Measurements from ENCODE around the gene KRCC1. TPM values are rescaled to one million over a fixed set of nuclear protein-coding genes. Genes with fewer than 3 reads are reported as not detected.

KRCC1 gene
- total RNA-seq, 4 donors from 2014 or later, result 20.0 to 29.5 (median 27.2) TPM

- intact Hi-C loops (cut with DNase I; ENCODE audit: low total_unique reads) (loop anchor here (2.0 kb wide), 1 partner anchor 37 kb away; the partner anchor contains the start of gene RNU2-63P), in situ Hi-C loops (cut with MboI; ENCODE audit: low sequenced_read_pairs in 4 of 4) (loop anchor here in 2 of 4 donors (10.0 to 25.0 kb wide), 2 partner anchors 608 to 1609 kb away; partner anchors contain the start of gene KDM3A (in 1 of the 2))
- H3K27ac ChIP-seq, result peak overlapping the region; percentile 96 to 99 (median 98)
- no peak for ATAC-seq
- H3K27me3 ChIP-seq, result no peaks in the 10 kb centered on the region
- no peak for DNase-seq
- H3K4me3 ChIP-seq, result peak overlapping the region; percentile 72 to 97 (median 91)
- H3K4me1 ChIP-seq, result peaks cover 33 to 37% of the 10 kb centered on the region in 2 donors
- TF ChIP-seq CTCF (IDR thresholded peaks at IDR 0.05 in 4 of 5, conservative IDR thresholded peaks at IDR 0.05 in 1 of 5) (no peak), POLR2A (IDR thresholded peaks at IDR 0.05) (no peak)
- H3K36me3 ChIP-seq, result no peaks in the 10 kb centered on the region
- H3K9me3 ChIP-seq, result no peaks in the 10 kb centered on the region
Measured at GRCh38 chr2:88053934-88054781, 1.4 kb downstream of the KRCC1 start.

- H3K4me1 ChIP-seq, result peaks cover 33 to 37% of the 10 kb centered on the region in 2 donors
- H3K9me3 ChIP-seq, result no peaks in the 10 kb centered on the region
- intact Hi-C loops (cut with DNase I; ENCODE audit: low total_unique reads) (no loop called here), in situ Hi-C loops (cut with MboI; ENCODE audit: low sequenced_read_pairs in 4 of 4) (loop anchor here in 2 of 4 donors (10.0 to 25.0 kb wide), 2 partner anchors 609 to 1608 kb away; partner anchors contain the start of gene KDM3A (in 1 of the 2))
- peak overlapping the region; percentile 96 to 99 (median 98) for H3K27ac ChIP-seq
- TF ChIP-seq POLR2A (IDR thresholded peaks at IDR 0.05) (peak in 1 of 2 donors; percentile 20), CTCF (IDR thresholded peaks at IDR 0.05 in 4 of 5, conservative IDR thresholded peaks at IDR 0.05 in 1 of 5) (no peak)
- peak overlapping the region in 1 of 4 donors; percentile 23 for H3K4me3 ChIP-seq
- DNase-seq, result no peak
- no peaks in the 10 kb centered on the region for H3K27me3 ChIP-seq
- ATAC-seq, result no peak
- no peaks in the 10 kb centered on the region for H3K36me3 ChIP-seq
Measured at GRCh38 chr2:88053296-88053695, 2.3 kb downstream of the KRCC1 start.

GRCh38 chr2:88051792-88052191 is 3.8 kb downstream of the KRCC1 start:
- H3K27ac ChIP-seq, result peak overlapping the region in 1 of 4 donors; percentile 5

GRCh38 chr2:88049622-88050021 is 6.0 kb downstream of the KRCC1 start:
- intact Hi-C loops (cut with DNase I; ENCODE audit: low total_unique reads), result no loop called here
- TF ChIP-seq POLR2A (IDR thresholded peaks at IDR 0.05), result no peak
- TF ChIP-seq CTCF (IDR thresholded peaks at IDR 0.05 in 4 of 5, conservative IDR thresholded peaks at IDR 0.05 in 1 of 5), result no peak
- peaks cover 27 to 31% of the 10 kb centered on the region in 2 donors for H3K4me1 ChIP-seq
- ATAC-seq (no peak), DNase-seq (no peak)
- no peaks in the 10 kb centered on the region for H3K9me3 ChIP-seq
- H3K4me3 ChIP-seq, result no peak overlapping the region
- in situ Hi-C loops (cut with MboI; ENCODE audit: low sequenced_read_pairs in 4 of 4), result loop anchor here in 2 of 4 donors (10.0 to 25.0 kb wide), 2 partner anchors 613 to 1605 kb away; partner anchors contain the start of gene KDM3A (in 1 of the 2)
- H3K27me3 ChIP-seq, result no peaks in the 10 kb centered on the region
- no peak overlapping the region for H3K27ac ChIP-seq
- no peaks in the 10 kb centered on the region for H3K36me3 ChIP-seq

More at GRCh38 chr2:88051792-88052191, 3.8 kb downstream of the KRCC1 start:
- Histone ChIP-seq H3K27me3 (no peaks in the 10 kb centered on the region), H3K4me1 (peaks cover 33 to 37% of the 10 kb centered on the region in 2 donors), H3K4me3 (no peak overlapping the region), H3K9me3 (no peaks in the 10 kb centered on the region), H3K36me3 (no peaks in the 10 kb centered on the region)
- no peak for TF ChIP-seq CTCF (IDR thresholded peaks at IDR 0.05 in 4 of 5, conservative IDR thresholded peaks at IDR 0.05 in 1 of 5)
- TF ChIP-seq POLR2A (IDR thresholded peaks at IDR 0.05), result no peak
- intact Hi-C loops (cut with DNase I; ENCODE audit: low total_unique reads) (no loop called here), in situ Hi-C loops (cut with MboI; ENCODE audit: low sequenced_read_pairs in 4 of 4) (loop anchor here in 2 of 4 donors (10.0 to 25.0 kb wide), 2 partner anchors 611 to 1607 kb away; partner anchors contain the start of gene KDM3A (in 1 of the 2))
- no peak for DNase-seq
- ATAC-seq, result no peak
